ENCODE data around the gene SDK2. TPM values are rescaled to one million over a fixed set of nuclear protein-coding genes. Genes with fewer than 3 reads are reported as not detected.

The SDK2 gene
- total and polyA plus RNA-seq, 9 donors = 0.40 to 5.4 (median 0.96) TPM

DNA sequence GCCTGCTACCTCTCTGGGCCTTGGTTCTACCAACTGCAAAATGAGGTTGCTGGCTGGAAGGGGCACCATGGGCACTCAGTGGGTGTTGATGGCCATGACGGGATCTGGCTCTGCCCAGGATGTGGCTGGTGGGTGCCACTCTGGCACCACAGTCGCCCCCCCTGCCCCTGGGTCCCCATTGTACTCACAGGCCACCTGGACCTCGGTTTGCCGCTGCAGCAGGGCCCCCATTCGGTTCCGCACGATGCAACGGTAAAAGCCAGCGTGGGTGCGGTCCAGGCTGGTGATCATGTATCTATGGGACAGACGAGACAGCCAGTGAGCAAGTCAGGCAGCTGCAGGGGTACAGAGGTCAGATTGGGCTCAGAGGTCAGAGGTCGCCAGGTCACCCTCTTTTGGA lies 172.3 kb downstream of the SDK2 start:
- WGBS, 3 donors = 90 to 93% (median 92%) methylated on average over 12 of the region's 12 CpGs
- Histone ChIP-seq H3K9me3 (no peaks in the 10 kb centered on the region), H3K4me3 (no peak overlapping the region), H3K27me3 (no peaks in the 10 kb centered on the region), H3K36me3 (no peaks in the 10 kb centered on the region), H3K4me1 (ENCODE audit: insufficient read depth) (no peaks in the 10 kb centered on the region), H3K27ac (no peak overlapping the region)
- TF ChIP-seq EP300 (IDR thresholded peaks at IDR 0.05) (no peak), POLR2A (IDR thresholded peaks at IDR 0.05) (no peak)
- TF ChIP-seq, protein P1, sequence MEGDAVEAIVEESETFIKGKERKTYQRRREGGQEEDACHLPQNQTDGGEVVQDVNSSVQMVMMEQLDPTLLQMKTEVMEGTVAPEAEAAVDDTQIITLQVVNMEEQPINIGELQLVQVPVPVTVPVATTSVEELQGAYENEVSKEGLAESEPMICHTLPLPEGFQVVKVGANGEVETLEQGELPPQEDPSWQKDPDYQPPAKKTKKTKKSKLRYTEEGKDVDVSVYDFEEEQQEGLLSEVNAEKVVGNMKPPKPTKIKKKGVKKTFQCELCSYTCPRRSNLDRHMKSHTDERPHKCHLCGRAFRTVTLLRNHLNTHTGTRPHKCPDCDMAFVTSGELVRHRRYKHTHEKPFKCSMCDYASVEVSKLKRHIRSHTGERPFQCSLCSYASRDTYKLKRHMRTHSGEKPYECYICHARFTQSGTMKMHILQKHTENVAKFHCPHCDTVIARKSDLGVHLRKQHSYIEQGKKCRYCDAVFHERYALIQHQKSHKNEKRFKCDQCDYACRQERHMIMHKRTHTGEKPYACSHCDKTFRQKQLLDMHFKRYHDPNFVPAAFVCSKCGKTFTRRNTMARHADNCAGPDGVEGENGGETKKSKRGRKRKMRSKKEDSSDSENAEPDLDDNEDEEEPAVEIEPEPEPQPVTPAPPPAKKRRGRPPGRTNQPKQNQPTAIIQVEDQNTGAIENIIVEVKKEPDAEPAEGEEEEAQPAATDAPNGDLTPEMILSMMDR (IDR thresholded peaks at IDR 0.05) = no peak
- intact Hi-C loops (cut with DNase I) = no loop called here
- no peak for DNase-seq

DNA sequence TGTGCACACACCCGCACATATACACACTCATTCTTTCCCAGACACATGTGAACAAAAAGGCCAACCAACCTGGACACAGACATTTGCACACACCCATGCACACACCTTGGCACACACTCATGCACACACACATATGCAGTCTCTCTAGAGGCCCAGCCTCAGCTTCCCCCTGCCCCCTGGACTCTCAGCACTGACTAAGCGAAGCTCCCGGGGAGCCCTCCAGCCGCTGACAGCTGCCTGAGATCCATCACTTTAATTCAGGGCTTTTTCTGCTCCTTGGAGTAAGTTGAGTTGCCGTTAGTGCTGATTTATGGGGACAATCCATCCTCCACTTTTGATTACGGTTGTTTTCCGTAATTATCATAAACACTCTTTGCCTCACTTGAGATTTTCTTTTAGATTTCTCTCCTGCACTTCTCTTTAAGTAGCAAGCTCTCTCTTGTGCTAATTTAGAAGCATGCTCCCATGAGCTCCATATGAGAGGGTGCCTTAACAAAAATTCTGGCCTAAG lies 173.9 kb downstream of the SDK2 start:
- Histone ChIP-seq H3K27me3 (no peaks in the 10 kb centered on the region), H3K27ac (no peak overlapping the region), H3K4me1 (ENCODE audit: insufficient read depth) (no peaks in the 10 kb centered on the region), H3K4me3 (no peak overlapping the region), H3K9me3 (no peaks in the 10 kb centered on the region), H3K36me3 (no peaks in the 10 kb centered on the region)
- intact Hi-C loops (cut with DNase I) = no loop called here
- 89 to 92% (median 91%) methylated on average over 7 of the region's 7 CpGs for WGBS, 3 donors
- no peak for DNase-seq
- TF ChIP-seq EP300 (IDR thresholded peaks at IDR 0.05) (no peak), POLR2A (IDR thresholded peaks at IDR 0.05) (no peak)
- TF ChIP-seq, protein P1 (IDR thresholded peaks at IDR 0.05) = no peak

- Histone ChIP-seq H3K4me1 (ENCODE audit: insufficient read depth) (no peaks in the 10 kb centered on the region), H3K27ac (no peak overlapping the region), H3K36me3 (no peaks in the 10 kb centered on the region), H3K9me3 (no peaks in the 10 kb centered on the region), H3K4me3 (no peak overlapping the region), H3K27me3 (no peaks in the 10 kb centered on the region)
- WGBS, 3 donors = 94 to 100% (median 94%) methylated on average over 4 of the region's 4 CpGs
- no peak for TF ChIP-seq POLR2A (IDR thresholded peaks at IDR 0.05)
- TF ChIP-seq, protein P1 (IDR thresholded peaks at IDR 0.05) = no peak
- no peak for TF ChIP-seq EP300 (IDR thresholded peaks at IDR 0.05)
- no peak for DNase-seq
- intact Hi-C loops (cut with DNase I) = no loop called here
Measured at GRCh38 chr17:73469311-73469710, 174.9 kb downstream of the SDK2 start.

DNA sequence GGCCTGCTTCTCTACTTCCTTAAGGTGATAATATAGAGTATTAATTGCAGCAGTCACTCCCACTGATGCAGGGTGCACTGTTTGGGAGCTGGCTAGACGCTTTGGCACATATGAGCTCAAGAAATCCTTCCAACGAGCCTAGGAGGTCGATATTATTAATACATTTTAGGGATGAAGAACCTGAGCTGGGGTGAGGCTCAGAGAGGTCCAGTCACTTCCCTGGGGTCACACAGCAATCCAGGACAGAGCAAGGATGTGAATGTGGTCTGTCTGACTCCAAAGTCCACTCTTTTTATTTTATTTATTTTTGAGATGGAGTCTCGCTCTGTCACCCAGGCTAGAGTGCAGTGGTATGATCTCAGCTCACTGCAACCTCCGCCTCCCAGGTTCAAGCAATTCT lies 176.0 kb downstream of the SDK2 start:
- WGBS, 3 donors = 69 to 77% (median 76%) methylated on average over 5 of the region's 5 CpGs

More for the DNA sequence above, 176.0 kb downstream of the SDK2 start:
- TF ChIP-seq EP300 (IDR thresholded peaks at IDR 0.05) (no peak), POLR2A (IDR thresholded peaks at IDR 0.05) (no peak)
- TF ChIP-seq, protein P1 (IDR thresholded peaks at IDR 0.05) = no peak
- DNase-seq = no peak
- intact Hi-C loops (cut with DNase I) = no loop called here
- Histone ChIP-seq H3K27me3 (no peaks in the 10 kb centered on the region), H3K4me3 (no peak overlapping the region), H3K9me3 (no peaks in the 10 kb centered on the region), H3K4me1 (ENCODE audit: insufficient read depth) (no peaks in the 10 kb centered on the region), H3K36me3 (no peaks in the 10 kb centered on the region), H3K27ac (no peak overlapping the region)

All from ovary (tissue), 9 donors.